GM19324 (cell line): ENCODE measurements around the gene APBB3.
"Not testable (repeated sequence)": the region's sequence is repeated elsewhere in the genome, so short reads cannot be mapped to it uniquely, and the experiment has no call there.

Experiments used
- ATAC-seq: cut with Tn5 transposase; IDR thresholded peaks from one replicate; pipeline ENCODE4 v1.9.1; 2021; ENCODE audit warnings: mild to moderate bottlenecking, moderate library complexity; ENCODE audit not compliant: unreplicated experiment, low FRiP score

Gene APBB3, protein sequence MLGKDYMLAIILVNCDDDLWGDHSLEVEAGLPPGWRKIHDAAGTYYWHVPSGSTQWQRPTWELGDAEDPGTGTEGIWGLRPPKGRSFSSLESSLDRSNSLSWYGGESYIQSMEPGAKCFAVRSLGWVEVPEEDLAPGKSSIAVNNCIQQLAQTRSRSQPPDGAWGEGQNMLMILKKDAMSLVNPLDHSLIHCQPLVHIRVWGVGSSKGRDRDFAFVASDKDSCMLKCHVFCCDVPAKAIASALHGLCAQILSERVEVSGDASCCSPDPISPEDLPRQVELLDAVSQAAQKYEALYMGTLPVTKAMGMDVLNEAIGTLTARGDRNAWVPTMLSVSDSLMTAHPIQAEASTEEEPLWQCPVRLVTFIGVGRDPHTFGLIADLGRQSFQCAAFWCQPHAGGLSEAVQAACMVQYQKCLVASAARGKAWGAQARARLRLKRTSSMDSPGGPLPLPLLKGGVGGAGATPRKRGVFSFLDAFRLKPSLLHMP

DNA sequence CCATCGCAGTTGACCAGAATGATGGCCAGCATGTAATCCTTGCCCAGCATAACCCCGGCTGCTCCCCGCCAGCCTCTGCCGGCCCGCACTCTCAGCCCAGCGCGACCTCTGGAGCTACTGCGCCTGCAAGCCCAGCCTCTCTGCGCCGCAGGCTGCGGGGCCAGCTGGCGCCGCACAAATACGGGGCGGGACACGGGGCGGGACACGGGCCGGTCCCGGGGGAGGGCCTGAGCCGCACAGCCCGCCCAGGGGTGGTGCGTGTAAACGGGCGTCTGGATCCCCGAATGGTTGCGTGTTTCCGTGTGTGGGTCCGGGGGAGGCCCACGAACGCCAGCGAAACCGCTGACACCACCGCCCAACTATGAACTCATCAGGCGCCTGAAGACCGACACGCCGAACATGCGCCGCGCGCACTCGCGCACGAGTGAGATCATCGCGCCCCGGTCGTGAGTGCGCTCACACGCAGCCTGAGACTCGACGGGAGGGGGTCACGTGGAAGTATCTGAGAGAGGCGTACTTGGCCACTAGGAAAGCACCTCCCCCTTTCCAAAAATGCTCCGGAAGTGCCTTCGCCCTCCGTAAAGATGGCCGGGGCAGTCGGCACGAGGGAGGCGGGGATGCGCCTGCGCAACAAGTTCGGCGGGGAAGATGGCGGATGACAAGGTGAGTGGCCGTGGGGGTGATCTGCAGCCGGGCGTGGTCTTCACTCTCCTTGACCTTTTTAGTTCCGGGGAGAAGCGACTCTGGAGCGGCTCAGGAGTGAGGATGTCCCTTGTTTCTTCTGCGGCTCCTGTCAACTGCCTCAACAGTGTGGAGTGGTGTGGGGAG, at the start of gene APBB3, which contains the start of gene SLC35A4:
APBB3 (minus strand) TSS at position 403 of the 828 bp plus-strand sequence; CDS start at position 50, 353 bp downstream.
SLC35A4 (plus strand) TSS at position 633 of the 828 bp plus-strand sequence. CDS start 2,342 bp downstream, outside the sequence.
- ATAC-seq: peak; percentile 89

DNA sequence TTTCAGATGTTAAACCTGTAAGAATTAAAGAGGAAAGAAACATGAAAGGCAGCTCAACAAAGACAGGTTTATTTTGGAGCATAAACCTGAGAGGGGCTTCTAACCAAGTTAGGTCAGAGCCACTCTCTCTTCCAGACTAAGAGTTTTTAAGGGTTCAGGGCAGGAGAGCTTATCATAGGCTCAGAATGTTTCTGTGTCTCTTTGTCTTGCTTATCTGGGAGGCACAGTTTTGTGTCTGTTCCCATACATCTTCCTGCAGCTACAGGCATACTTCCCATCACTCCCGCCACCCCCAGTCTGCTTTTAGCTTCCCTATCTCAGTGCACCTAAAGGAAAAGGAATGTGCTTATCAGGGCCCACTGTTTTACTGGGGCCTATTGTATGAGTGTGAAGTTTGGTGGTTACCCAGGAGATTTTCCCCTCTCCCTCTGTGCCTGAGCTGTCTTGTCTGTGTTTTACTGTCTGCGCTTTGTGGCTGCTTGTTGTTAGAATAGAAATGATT, 46.7 kb upstream of the APBB3 start:
- no peak for ATAC-seq

DNA sequence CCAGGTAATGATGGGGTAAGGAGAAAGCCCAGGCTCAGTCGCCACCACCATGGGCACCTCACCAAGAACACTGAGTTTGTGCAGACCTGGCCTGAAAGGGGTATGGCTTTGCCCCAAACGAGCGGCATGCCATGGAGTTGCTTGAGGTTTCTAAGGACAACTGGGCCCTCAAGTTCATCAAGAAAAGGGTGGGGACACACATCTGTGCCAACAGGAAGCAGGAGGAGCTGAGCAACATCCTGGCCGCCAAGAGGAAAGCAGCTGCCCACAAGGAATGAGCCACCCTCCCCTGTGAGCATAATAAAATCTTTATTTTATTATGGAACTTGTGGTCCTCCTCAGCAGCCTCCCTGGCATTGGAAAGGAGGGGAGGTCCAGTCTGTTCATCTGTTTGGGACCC, 44.7 kb upstream of the APBB3 start:
- ATAC-seq: no peak

DNA sequence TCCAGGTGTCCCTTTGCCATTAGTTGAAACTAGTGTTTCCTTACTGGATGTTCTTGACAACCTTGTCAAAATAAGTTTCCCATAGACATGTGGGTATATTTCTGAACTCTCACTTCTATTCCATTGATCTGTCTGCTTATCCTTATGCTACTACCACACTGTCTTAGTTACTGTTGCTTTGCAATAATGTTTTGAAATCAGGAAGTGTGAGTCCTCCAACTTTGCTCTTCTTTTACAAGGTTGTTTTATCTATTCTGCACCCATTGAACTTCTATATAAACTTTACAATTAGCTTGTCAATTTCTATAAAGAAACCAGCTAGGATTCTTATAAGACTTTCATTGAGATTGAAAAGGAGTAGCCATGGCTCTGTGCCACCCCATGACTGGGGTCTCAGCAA, 44.3 kb upstream of the APBB3 start:
- ATAC-seq: no peak

DNA sequence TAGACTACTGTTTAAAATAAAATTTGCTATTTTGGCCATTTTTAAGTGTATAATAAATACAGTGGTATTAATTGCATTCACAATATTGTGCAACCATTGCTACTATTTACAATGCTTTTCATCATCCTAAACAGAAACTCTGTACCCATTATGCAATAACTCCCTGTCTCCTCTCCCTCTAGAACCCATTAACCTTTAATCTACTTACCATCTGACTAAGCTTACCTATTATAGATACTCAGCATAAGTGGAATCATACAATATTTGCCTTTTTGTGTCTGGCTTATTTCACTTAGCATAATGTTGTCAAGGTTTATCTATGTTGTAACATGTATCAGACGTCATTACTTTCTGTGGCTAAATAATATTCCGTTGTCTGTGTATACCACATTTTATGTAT, 42.6 kb upstream of the APBB3 start:
- ATAC-seq: no peak

DNA sequence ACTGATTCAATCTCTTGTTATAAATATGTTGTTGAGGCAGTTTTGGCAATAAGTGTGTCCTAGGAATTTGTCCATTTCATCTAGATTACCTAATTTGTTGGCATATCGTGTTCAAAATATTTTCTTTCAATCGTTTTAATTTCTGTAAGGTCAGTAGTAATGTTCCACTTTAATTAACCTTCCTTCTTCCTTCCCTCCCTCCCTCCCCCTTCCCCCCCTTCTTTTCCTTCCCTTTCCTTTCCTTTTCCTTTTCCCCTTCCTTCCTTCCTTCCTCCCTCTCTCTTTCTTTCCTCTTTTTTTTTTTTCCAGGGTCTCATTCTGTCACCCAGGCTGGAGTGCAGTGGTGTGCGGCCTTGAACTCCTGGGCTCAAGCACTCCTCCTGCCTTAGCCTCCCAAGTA, 41.5 kb upstream of the APBB3 start:
- no peak for ATAC-seq

DNA sequence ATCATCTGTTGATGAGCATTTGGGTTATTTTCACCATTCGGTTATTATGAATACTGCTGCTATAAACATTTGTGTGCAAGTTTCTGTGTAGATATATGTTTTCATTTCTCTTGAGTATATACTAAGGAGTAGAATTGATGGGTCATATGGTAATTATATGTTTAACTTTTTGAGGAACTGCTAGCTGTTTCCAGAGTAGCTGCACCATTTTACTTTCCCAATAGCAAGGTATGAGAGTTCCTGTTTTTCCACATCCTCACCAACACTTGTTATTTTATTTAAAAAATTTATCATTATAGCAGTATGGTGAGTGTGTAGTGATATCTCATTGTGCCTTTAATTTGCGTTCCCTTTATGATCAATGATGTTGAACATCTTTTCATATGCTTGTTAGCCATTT, 39.3 kb upstream of the APBB3 start:
- ATAC-seq: no peak

DNA sequence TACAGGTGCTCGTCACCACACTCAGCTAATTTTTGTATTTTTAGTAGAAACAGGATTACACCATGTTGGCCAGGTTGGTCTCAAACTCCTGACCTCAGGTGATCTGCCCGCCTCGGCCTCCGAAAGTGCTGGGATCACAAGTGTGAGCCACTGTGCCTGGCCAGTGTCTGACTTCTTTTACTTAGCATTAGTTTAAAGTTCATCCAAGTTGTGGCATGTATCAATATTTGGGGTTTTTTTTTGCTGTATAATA, 39.0 kb upstream of the APBB3 start:
- not testable (repeated sequence) for ATAC-seq

DNA sequence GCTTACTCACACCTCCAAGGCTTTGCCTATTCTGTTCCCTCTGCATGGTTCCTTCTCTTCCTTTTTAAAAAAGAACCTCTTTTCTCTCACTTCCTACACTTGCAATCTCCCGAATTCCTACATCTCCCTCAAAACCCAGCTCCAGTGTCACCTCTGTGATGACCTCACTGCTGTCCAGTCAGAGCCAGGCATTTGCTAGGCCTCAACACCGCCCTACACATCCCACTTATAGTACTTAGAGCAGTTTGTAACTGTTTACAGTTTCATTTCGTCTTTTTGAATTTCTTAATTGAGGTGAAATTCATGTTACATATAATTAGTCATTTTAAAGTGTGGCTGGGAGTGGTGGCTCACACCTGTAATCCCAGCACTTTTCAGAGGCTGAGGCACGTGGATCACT, 37.7 kb upstream of the APBB3 start:
- no peak for ATAC-seq

DNA sequence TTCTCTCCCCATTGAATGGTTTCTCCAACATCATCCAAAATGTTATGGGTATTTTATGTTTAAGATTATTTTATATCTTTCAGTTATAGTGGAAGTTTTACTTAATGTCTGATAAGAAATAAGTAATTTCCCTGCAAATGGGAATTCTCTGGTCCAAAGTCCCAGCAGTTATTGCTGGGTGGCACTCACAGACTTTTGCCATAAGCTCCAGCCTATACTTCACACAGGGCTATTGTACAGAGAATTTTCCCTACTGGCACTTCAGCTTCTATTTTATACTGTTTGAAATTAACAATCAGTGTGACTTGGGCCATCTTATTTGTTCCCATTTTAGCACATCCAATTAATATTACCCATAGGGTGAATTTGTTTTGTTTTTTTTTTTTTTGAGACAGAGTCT, 35.7 kb upstream of the APBB3 start:
- no peak for ATAC-seq

DNA sequence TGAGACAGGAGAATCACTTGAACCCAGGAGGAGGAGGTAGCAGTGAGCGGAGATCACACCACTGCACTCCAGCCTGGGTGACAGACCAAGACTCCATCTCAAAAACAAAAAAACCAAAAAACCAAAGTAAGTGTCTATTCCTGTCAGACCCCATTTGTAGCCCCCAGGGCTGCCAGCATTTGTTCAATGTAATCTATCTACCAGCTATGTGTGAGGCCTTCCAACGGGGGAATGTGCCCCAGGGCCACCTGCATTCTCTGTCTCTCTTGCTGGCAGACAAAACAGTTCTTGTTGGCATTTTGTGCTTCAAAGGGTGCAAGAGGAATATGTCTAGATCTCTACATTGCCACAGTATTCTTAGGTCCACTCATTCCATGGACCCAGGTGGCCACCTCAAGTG, 34.4 kb upstream of the APBB3 start:
- ATAC-seq: no peak

DNA sequence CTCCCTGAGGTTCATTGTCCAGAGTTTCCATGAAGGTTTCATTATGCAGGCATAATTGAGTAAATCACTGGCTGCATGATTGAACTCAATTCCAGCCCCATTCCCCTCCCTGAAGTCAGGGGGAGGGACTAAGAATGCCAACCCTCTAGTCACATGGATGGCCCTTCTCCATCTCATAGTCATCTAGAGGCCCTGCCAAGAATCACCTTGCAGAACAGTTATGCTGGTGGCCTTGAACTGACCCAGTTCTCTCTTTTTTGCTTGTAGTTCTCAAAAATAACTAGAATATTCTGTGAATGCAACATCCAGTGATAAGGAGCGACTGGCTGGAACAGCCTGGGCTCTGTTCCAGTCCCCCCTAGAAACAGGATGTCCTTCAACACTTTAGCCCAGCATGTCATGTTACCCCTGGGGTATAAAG, 31.9 kb upstream of the APBB3 start:
- ATAC-seq: no peak

DNA sequence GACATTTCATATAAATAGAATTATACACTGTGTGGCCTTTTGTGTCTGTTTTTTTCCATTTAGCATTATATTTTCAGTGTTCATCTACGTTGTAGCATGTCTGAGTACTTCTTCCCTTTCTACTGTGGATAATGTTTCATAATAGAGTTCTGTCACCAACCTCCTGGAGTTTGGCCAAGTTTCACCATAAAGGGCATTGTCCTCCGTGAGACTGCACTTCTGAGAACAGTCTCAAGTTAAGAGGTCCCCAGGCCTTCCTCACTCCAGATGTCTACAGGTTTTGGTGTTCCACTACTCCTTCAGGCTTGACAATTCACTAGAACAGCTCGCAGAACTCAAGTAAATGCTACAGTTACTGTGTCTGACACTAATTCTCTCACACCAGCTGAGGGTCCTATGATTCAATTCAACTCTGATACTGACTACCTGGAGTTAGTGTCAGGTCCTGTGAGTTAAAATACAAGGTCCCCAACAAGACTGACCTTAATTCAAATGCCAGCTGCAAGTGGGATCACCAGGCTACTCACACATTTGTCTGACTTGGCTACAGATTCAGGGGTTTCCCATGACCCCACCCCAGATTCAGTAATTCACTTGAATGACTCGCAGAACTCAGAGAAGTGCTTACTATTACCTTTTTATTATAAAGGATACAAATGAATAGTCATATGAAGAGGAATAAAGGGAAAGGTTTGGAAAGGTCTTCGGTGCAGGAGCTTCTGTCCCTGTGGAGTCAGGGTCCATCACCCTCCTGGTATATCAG, 31.3 kb upstream of the APBB3 start:
- ATAC-seq: no peak

DNA sequence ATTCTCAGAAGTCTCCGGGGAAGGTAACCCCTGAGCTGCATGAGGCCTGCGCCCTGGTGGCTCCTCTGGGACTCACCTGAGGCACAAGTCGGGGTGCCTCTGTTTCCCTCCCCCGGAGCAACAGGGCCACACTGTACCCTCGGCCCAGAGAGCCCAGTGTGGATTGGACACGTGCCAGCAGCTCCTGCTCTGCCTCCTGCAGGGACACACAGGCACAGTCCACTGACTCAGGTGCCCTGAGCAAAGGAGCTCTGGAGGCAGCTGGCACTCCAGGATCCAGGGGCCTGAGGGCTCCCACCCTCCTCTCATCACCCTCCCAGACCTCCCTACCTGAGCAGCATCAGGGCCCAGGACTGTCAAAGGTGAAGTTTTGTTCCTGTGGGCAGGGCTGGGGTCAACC, 29.8 kb upstream of the APBB3 start:
- ATAC-seq: no peak

DNA sequence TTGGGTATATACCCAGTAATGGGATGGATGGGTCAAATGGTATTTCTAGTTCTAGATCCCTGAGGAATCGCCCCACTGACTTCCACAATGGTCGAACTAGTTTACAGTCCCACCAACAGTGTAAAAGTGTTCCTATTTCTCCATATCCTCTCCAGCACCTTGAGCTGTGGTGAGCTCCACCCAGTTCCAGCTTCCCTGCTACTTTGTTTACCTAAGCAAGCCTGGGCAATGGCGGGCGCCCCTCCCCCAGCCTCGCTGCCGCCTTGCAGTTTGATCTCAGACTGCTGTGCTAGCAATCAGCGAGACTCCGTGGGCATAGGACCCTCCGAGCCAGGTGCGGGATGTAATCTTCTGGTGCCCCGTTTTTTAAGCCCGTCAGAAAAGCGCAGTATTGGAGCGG, 28.7 kb upstream of the APBB3 start:
- not testable (repeated sequence) for ATAC-seq

DNA sequence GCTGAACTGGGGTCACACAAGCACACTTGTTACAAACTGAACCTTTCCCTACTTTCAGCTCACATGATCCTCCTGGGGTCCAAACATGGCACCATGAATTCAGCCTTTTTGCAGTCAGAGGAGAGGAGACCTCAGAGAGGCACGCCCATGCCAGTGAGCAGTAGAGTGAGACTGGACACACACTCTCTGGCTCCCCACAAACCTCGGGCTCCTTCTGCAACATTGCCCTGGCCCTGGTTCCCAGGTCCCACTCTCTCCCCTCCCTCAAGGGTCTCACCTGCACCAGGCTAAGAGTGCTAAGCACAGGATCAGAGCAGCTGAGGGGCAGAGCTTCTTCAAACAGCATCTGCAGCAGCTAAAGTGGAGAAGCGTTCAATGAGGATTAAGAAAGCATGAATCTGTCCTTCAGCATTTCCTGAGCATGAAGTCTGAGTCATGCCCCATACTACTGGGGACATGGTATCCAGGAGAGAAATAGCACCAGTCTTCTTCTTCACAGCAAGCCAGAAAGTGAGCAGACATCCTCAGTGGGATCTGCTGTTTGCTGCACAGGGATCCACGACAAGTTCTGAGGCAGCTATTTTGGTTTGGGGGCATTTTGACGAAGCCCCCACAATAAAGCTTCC, 27.5 kb upstream of the APBB3 start:
- no peak for ATAC-seq

DNA sequence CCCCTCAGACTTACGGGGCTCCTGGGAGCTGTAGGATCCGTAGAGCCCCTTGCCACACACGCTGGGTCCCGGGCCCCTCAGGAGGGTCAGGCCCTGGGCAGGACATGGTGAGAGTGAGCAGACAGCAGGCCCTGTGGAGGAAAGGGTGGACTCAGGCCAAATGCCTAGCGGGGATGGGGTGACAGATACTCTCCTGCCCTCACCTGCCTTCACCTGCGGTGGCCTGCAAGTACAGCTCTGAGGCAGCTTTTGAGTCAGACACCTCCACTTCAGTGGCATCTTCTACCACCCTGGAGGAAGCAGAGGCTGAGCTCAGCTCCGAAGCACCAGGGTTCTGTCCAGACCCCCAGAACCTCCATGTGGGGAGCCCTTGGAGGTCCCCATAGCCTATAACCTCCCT, 26.5 kb upstream of the APBB3 start:
- ATAC-seq: no peak

DNA sequence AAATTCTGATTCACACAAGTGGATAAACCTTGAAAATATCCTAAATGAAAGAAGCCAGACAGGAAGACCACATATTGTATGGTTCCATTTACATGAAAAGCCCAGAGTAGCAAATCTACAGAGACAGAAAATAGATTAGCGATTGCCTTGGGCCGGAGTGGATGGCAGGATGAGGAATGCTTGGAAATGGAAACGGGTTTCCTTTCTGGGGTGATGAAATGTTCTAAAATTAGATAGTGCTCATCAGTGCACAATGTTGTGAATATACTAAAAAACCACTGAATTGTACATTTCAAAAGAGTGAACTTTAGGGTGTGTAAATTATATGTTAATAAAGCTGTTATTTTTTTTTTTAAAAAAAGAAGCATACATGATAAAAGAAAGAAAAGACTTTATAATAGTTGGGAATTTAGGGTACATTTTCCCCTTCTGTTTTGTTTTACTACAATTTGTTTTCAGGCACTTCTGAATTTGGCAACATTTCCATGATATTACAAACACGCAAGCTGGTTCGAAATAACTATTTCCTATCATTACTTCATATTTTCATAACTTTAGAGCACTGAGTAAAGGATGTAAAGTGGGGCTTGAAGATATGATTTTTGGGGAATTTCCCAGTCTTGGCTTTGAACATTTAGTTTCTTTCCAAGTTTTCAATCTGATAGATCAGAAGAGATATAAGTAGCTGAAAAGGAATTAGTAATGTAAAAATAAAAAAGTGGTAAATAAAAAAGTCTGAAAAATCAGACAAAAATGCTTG, 24.1 kb upstream of the APBB3 start:
- no peak for ATAC-seq

DNA sequence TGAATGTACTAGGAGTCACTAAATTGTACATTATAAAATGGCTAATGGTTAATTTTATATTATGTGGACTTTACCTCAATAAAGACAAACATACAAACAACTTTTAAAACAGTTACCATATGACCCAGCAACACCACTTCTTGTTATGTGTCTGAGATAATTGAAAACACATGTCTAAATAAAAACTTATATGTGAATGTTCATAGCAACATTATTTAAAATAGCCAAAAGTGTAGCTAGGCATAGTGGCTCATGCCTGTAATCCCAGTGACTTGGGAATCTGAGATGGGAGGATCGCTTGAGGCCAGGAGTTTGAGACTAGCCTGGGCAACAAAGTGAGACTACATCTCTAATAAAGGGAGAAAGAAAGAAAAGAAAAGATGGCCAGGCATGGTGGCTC, 23.1 kb upstream of the APBB3 start:
- no peak for ATAC-seq
